Left hindlimb (tissue), 1 donor: ENCODE results near the gene RCAN2.
"Not testable (repeated sequence)": the region's sequence is repeated elsewhere in the genome, so short reads cannot be mapped to it uniquely, and the experiment has no call there.

Experiments
- DNase-seq: peaks from one replicate; pipeline ENCODE4 v3.0.0-alpha.2; 2018

RCAN2 gene

GRCh38 chr6:46438245-46438644, 53.0 kb downstream of the RCAN2 start:
- no peak for DNase-seq

GRCh38 chr6:46437671-46438221, 53.5 kb downstream of the RCAN2 start:
- no peak for DNase-seq

GRCh38 chr6:46422619-46423018, 68.6 kb downstream of the RCAN2 start:
- no peak for DNase-seq

- DNase-seq, result no peak
These were observed 69.3 kb downstream of the RCAN2 start for GRCh38 chr6:46421939-46422338.

- no peak for DNase-seq
These were observed 70.2 kb downstream of the RCAN2 start for GRCh38 chr6:46420921-46421638.

- DNase-seq, result peak; percentile 54
These were observed 71.7 kb downstream of the RCAN2 start for GRCh38 chr6:46419576-46420002.

GRCh38 chr6:46414398-46414797, 76.9 kb downstream of the RCAN2 start:
- DNase-seq, result no peak

- DNase-seq, result no peak
These were observed 78.6 kb downstream of the RCAN2 start for GRCh38 chr6:46412662-46413061.

- no peak for DNase-seq
These were observed 79.6 kb downstream of the RCAN2 start for GRCh38 chr6:46411456-46412197.

- peak; percentile 37 for DNase-seq
These were observed 80.8 kb downstream of the RCAN2 start for GRCh38 chr6:46410334-46410953.

- no peak for DNase-seq
These were observed 83.3 kb downstream of the RCAN2 start for GRCh38 chr6:46407776-46408530.

- DNase-seq, result no peak
These were observed 84.0 kb downstream of the RCAN2 start for GRCh38 chr6:46407246-46407645.

GRCh38 chr6:46405620-46406180, 85.5 kb downstream of the RCAN2 start:
- DNase-seq, result not testable (repeated sequence)

GRCh38 chr6:46400898-46401297, 90.4 kb downstream of the RCAN2 start:
- DNase-seq, result no peak

GRCh38 chr6:46395530-46395929, 95.7 kb downstream of the RCAN2 start:
- DNase-seq, result no peak

GRCh38 chr6:46393940-46394337, 97.3 kb downstream of the RCAN2 start:
- DNase-seq, result no peak

GRCh38 chr6:46393161-46393939, 97.9 kb downstream of the RCAN2 start:
- no peak for DNase-seq

GRCh38 chr6:46392294-46392693, 99.0 kb downstream of the RCAN2 start:
- no peak for DNase-seq

- no peak for DNase-seq
These were observed 100.9 kb downstream of the RCAN2 start for GRCh38 chr6:46390153-46390876.

GRCh38 chr6:46387728-46388127, 103.5 kb downstream of the RCAN2 start:
- not testable (repeated sequence) for DNase-seq

- DNase-seq, result no peak
These were observed 109.7 kb downstream of the RCAN2 start for GRCh38 chr6:46381579-46381978.
